Choroid plexus epithelial cell (primary cell): ENCODE results near the gene GP1BB.

Experiments
- DNase-seq: peaks from one replicate; pipeline ENCODE4 v3.0.0-alpha.2; 2010; ENCODE audit warnings: low read depth
- H3K4me3 ChIP-seq: 2 replicates; pipeline ENCODE4 v1.5.1; 2011; ENCODE audit warnings: low read depth, mild to moderate bottlenecking, control low read depth, low read length, moderate library complexity
- CTCF ChIP-seq: conservative IDR thresholded peaks from 2 replicates; pipeline ENCODE4 v1.5.1; 2011; ENCODE audit warnings: low read depth, mild to moderate bottlenecking, control low read depth, inconsistent platforms, low read length, moderate library complexity

The GP1BB gene

GRCh38 chr22:19737846-19738663 lies 14.7 kb downstream of the GP1BB start:
- H3K4me3 ChIP-seq: no peak overlapping the region
- no peak for TF ChIP-seq CTCF
- DNase-seq: no peak

GRCh38 chr22:19738664-19739447 lies 15.5 kb downstream of the GP1BB start:
- no peak for DNase-seq
- no peak overlapping the region for H3K4me3 ChIP-seq
- TF ChIP-seq CTCF: no peak

DNA sequence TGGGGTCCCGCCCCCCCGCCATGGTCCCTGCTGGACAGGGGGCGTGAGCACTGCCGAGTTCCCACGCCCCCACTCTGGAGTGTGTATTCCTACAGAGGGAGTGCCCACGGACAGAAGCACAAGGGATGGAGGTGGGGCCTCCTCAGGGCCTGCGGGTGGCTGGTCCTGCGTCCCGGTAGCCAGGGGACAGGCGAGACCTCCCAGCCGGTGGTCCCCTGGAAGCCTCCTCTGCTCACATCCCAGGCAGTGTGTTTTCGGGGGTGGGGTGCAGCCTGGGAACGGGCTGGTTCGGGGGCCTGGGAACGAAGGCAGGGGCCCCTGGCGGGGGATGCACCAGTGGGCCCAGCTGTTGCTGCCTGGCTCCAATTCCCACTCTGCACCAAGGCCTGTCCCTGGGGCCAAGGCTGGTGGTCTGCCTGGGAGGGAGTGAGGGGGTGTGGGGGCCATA lies 16.1 kb downstream of the GP1BB start:
- no peak overlapping the region for H3K4me3 ChIP-seq
- no peak for DNase-seq
- no peak for TF ChIP-seq CTCF

GRCh38 chr22:19739911-19740449 lies 16.6 kb downstream of the GP1BB start:
- no peak for TF ChIP-seq CTCF
- H3K4me3 ChIP-seq: no peak overlapping the region
- no peak for DNase-seq

DNA sequence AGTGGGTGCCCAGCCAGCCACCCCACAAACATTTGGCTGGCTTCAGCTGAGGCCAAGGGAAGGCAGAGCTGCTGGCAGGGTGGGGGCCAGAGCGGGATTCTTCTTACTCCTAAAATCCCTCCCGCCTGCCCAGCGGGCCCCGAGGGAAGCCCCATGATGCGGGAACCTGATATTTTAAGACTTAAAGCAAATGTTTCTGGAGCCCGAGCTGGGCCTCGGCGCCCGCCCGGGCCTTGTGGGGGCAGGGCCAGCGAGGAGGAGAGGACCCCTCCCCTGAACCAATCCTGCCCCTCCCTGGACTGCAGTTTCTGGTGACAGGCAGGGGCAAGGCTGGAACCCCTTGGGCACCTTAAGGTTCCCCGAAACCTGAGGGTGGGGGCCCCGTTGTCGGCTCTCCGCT lies 17.2 kb downstream of the GP1BB start:
- no peak for DNase-seq
- H3K4me3 ChIP-seq: no peak overlapping the region
- no peak for TF ChIP-seq CTCF

- H3K4me3 ChIP-seq: no peak overlapping the region
- DNase-seq: no peak
- TF ChIP-seq CTCF: no peak
Measured at GRCh38 chr22:19741053-19741452, 17.7 kb downstream of the GP1BB start.
